GM21723 (cell line): Measurements from ENCODE around the gene MCM3.

ENCODE experiments used
- ATAC-seq: cut with Tn5 transposase; IDR thresholded peaks from one replicate; pipeline ENCODE4 v1.9.1; 2021; ENCODE audit warnings: mild to moderate bottlenecking, moderate library complexity; ENCODE audit not compliant: unreplicated experiment

The MCM3 gene

GRCh38 chr6:52304983-52305390 lies 20.4 kb upstream of the MCM3 start:
- ATAC-seq: peak; percentile 59

- ATAC-seq: no peak
These were observed 18.6 kb upstream of the MCM3 start for GRCh38 chr6:52303178-52303577.

- ATAC-seq: no peak
These were observed 16.8 kb upstream of the MCM3 start for GRCh38 chr6:52301326-52301725.

GRCh38 chr6:52300489-52300931 lies 16.0 kb upstream of the MCM3 start:
- ATAC-seq: no peak

GRCh38 chr6:52299653-52300052 lies 15.1 kb upstream of the MCM3 start:
- ATAC-seq: no peak

GRCh38 chr6:52297433-52297832 lies 12.9 kb upstream of the MCM3 start:
- peak; percentile 36 for ATAC-seq

GRCh38 chr6:52293067-52293466 lies 8.5 kb upstream of the MCM3 start:
- ATAC-seq: no peak

GRCh38 chr6:52288841-52289240 lies 4.3 kb upstream of the MCM3 start:
- ATAC-seq: no peak

- ATAC-seq: no peak
These were observed 3.7 kb upstream of the MCM3 start for GRCh38 chr6:52288216-52288615.

- ATAC-seq: peak; percentile 16
These were observed 2.4 kb upstream of the MCM3 start for GRCh38 chr6:52286798-52287432.

GRCh38 chr6:52285177-52286068 lies 881 bp upstream of the MCM3 start:
- ATAC-seq: no peak

GRCh38 chr6:52284131-52284459 lies 447 bp downstream of the MCM3 start:
- peak; percentile 2 for ATAC-seq

GRCh38 chr6:52283111-52283510 lies 1.4 kb downstream of the MCM3 start:
- no peak for ATAC-seq

- ATAC-seq: no peak
These were observed 8.4 kb downstream of the MCM3 start for GRCh38 chr6:52276130-52276529.

GRCh38 chr6:52271852-52272460 lies 12.6 kb downstream of the MCM3 start:
- ATAC-seq: no peak

- peak; percentile 82 for ATAC-seq
These were observed 20.6 kb downstream of the MCM3 start for GRCh38 chr6:52263709-52264540.

GRCh38 chr6:52262620-52263344 lies 21.8 kb downstream of the MCM3 start:
- ATAC-seq: no peak

GRCh38 chr6:52261229-52261628 lies 23.3 kb downstream of the MCM3 start:
- no peak for ATAC-seq

GRCh38 chr6:52260634-52261033 lies 23.9 kb downstream of the MCM3 start:
- ATAC-seq: no peak

GRCh38 chr6:52255434-52255833 lies 29.1 kb downstream of the MCM3 start:
- no peak for ATAC-seq
